ENCODE results near the gene VRK2. TPM values are rescaled to one million over a fixed set of nuclear protein-coding genes. Genes with fewer than 3 reads are reported as not detected.

Gene VRK2
- total RNA-seq, 4 donors from 2014 or later = 18.7 to 31.4 (median 22.1) TPM

DNA sequence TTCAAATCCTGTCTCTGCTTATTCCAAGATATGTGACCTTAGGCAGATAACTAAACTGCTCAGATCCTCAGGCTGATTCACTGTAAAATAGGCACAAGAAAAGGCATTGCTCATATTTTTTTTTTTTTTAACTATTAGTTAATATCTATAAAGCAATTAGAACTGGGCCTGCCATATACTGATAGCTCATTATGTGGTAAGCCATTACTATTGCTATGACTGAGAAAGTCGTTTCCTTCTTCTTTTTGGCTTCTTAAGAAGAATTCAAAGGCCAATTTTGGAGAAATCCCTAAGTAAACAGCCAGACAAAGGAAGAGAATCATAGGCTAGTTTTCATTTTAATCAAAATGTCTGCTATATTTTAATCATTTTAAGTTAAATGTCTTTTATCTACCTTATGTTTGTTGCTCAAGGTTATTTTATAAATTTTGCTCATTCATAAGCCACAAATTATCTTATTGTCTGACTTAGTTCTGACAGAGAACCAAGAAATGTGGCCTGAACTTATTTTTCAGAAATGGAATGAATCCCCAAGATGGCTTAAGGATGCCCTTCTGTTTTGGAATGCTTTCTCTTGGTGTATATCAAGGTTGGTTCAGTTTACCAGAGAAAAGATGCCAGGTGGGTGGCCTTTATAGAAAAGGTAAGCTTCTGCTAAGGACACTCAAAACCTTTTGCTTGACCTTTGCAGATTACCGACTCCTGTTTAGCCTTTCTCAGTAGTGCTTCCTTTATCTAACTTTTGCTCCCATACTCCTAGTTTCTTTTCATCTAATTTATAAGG is 21.3 kb upstream of the VRK2 start:
- Histone ChIP-seq H3K27ac (no peak overlapping the region), H3K9me3 (no peaks in the 10 kb centered on the region), H3K36me3 (no peaks in the 10 kb centered on the region), H3K4me1 (no peaks in the 10 kb centered on the region), H3K4me3 (replicated peaks in 1 of 3) (no peak overlapping the region), H3K27me3 (no peaks in the 10 kb centered on the region)
- TF ChIP-seq CTCF (IDR thresholded peaks at IDR 0.05) (no peak), POLR2A (IDR thresholded peaks at IDR 0.05) (no peak)
- WGBS, 2 donors = 79 to 85% methylated on average over 2 of the region's 2 CpGs
- intact Hi-C loops (cut with DNase I) = no loop called here
- no peak for DNase-seq

- intact Hi-C loops (cut with DNase I) = no loop called here
- DNase-seq = no peak
- TF ChIP-seq POLR2A (IDR thresholded peaks at IDR 0.05) = no peak
- TF ChIP-seq CTCF (IDR thresholded peaks at IDR 0.05) = no peak
- H3K36me3 ChIP-seq = no peaks in the 10 kb centered on the region
- no peaks in the 10 kb centered on the region for H3K9me3 ChIP-seq
- no peaks in the 10 kb centered on the region for H3K27me3 ChIP-seq
- no peak overlapping the region for H3K27ac ChIP-seq
- H3K4me3 ChIP-seq (replicated peaks in 1 of 3) = no peak overlapping the region
- H3K4me1 ChIP-seq = no peaks in the 10 kb centered on the region
Measured at GRCh38 chr2:58027029-58027428, 19.6 kb upstream of the VRK2 start.

- Histone ChIP-seq H3K9me3 (no peaks in the 10 kb centered on the region), H3K4me1 (no peaks in the 10 kb centered on the region), H3K27me3 (no peaks in the 10 kb centered on the region), H3K36me3 (no peaks in the 10 kb centered on the region), H3K4me3 (replicated peaks in 1 of 3) (no peak overlapping the region), H3K27ac (no peak overlapping the region)
- no peak for TF ChIP-seq POLR2A (IDR thresholded peaks at IDR 0.05)
- no peak for TF ChIP-seq CTCF (IDR thresholded peaks at IDR 0.05)
- no peak for DNase-seq
- intact Hi-C loops (cut with DNase I) = no loop called here
- WGBS, 2 donors = 90 to 100% methylated on average over 1 of the region's 1 CpG
Measured at GRCh38 chr2:58030771-58031170, 15.8 kb upstream of the VRK2 start.

GRCh38 chr2:58032016-58032763 is 14.4 kb upstream of the VRK2 start:
- DNase-seq = no peak
- intact Hi-C loops (cut with DNase I) = no loop called here
- no peak overlapping the region for H3K27ac ChIP-seq
- WGBS, 2 donors = 65 to 81% methylated on average over 3 of the region's 3 CpGs
- TF ChIP-seq CTCF (IDR thresholded peaks at IDR 0.05) (no peak), POLR2A (IDR thresholded peaks at IDR 0.05) (no peak)
- no peaks in the 10 kb centered on the region for H3K4me1 ChIP-seq
- no peak overlapping the region for H3K4me3 ChIP-seq (replicated peaks in 1 of 3)
- no peaks in the 10 kb centered on the region for H3K27me3 ChIP-seq
- H3K9me3 ChIP-seq = no peaks in the 10 kb centered on the region
- H3K36me3 ChIP-seq = no peaks in the 10 kb centered on the region

DNA sequence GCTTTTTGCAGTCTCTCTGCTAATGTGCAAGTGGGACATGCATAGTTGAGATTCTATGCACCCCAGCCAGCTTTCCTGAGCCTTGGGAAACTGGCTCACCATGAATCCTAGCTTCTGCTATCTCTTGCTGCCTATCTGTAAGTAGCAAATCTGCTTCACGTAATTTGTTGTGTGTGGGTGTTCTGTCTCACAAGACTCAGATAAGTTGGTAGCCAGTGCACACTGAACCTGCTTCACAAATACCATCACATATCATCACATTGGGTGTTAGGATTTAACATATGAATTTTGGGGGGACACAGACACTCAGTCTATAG is 13.9 kb upstream of the VRK2 start:
- 91 to 100% methylated on average over 1 of the region's 1 CpG for WGBS, 2 donors
- H3K9me3 ChIP-seq = no peaks in the 10 kb centered on the region
- H3K36me3 ChIP-seq = no peaks in the 10 kb centered on the region
- no peak overlapping the region for H3K27ac ChIP-seq
- no peak overlapping the region for H3K4me3 ChIP-seq (replicated peaks in 1 of 3)
- intact Hi-C loops (cut with DNase I) = no loop called here
- no peak for TF ChIP-seq CTCF (IDR thresholded peaks at IDR 0.05)
- H3K4me1 ChIP-seq = no peaks in the 10 kb centered on the region
- no peaks in the 10 kb centered on the region for H3K27me3 ChIP-seq
- no peak for DNase-seq
